ENCODE results near the gene COA7.
"Not testable (repeated sequence)": the region's sequence is repeated elsewhere in the genome, so short reads cannot be mapped to it uniquely, and the experiment has no call there.

COA7 gene

GRCh38 chr1:52702886-52703787 lies 5.0 kb upstream of the COA7 start:
- peak; percentile 95 for DNase-seq

DNA sequence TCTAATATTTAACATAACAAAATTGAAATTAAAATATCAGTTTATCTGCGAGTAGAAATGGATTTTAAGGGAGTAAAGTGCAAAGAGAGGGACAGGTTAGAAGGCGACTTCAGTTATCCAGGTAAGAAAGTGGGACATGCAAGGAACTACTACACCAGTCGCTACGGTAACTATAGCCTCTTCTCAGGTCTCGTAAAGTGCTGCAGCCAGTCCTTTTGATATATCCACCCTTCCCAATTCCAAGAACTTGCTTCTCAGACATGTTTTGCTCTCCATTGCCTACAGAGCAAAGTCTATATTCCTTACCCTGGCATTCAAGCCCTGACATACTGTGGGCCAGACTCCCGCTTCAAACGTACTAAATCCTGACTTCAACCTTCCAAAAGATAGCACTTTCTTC lies 2.5 kb downstream of the COA7 start:
- no peak for DNase-seq

DNA sequence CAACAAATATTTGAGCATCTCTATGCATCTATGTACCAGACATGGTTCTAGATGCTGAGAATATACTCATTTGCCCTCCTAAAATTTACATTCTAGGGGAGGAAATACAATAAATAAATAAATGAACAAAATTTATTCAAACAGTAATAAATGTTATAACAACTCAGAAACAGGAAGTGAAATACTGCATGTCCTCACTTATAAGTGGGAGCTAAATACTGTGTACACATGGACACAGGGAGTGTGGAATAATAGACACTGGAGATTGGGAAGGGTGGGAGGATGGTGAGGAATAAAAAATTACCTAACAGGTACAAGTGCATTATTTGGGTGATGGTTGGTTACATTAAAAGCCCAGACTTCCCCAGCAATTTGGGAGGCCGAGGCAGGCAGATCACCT lies 4.3 kb downstream of the COA7 start:
- DNase-seq, result no peak

DNA sequence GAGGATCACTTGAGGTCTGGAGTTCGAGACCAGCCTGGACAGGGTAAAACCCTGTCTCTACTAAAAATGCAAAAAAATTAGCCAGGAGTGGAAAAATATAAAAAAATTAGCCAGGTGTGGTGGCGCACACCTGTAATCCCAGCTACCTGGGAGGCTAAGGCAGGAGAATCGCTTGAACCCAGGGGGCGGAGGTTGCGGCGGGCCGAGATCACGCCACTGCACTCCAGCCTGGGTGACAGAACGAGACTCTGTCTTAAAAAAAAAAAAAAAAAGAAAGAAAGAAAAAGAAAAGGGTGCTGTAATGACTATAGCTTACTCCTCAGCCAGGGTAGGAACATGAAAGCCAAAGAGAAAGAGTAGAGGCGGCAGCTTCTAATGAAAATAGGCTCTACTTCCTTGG lies 4.8 kb downstream of the COA7 start:
- DNase-seq, result not testable (repeated sequence)

GRCh38 chr1:52692697-52693096 lies 5.5 kb downstream of the COA7 start:
- DNase-seq, result no peak

GRCh38 chr1:52691821-52692220 lies 6.3 kb downstream of the COA7 start:
- DNase-seq, result peak in 1 of 2 donors; percentile 17

DNA sequence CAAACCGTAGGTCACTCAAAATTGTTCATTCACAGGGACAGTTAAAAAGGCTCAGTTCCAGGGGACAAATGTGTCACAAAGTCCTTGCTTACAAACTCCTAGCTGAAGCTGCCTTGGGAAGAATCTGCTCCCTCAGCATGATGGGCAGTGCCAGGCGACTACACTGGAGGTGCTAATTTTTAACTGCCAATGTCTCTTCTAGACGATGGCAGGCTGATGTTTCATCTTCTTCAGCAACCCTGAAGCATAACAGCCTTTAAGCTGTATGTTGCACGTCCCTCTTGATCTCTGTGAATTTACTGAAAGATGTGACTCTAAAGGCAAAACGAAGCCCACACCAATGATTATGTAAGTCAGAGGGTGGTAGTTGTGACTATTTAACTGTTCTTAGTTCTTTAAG lies 11.3 kb downstream of the COA7 start:
- DNase-seq, result no peak

DNA sequence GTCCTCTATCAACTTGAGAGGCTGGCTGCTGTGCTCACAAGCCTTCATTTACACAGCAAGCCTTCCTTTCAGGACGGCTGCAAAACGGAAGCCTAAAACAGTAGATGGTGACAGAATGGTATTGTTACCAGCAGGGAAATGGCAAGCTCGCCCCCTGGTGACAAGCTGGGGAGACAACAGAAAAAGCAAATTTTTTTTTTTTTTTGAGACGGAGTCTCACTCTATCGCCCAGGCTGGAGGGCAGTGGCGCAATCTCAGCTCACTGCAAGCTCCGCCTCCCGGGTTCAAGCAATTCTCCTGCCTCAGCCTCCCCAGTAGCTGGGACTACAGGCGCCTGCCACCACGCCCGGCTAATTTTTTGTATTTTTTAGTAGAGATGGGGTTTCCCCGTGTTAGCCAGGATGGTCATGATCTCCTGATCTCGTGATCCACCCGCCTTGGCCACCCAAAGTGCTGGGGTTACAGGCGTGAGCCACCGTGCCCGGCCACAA lies 11.8 kb downstream of the COA7 start:
- DNase-seq, result peak; percentile 75 to 83

DNA sequence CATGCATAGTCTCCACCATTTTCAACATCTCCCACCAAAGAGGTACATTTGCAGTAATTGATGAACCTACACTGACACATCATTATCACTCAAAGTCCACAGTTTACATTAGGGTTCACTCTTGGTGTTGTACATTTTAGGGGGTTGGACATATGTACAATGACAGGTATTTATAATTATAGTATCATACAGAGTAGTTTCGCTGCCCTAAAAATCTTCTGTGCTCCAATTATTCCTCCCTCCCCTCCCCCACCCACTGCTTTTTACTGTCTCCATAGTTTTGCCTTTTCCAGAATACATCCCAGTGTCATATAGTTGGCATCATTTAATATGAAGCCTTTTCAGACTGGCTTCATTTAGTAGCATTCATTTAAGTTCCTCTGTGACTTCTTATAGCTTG lies 13.6 kb downstream of the COA7 start:
- no peak for DNase-seq

DNA sequence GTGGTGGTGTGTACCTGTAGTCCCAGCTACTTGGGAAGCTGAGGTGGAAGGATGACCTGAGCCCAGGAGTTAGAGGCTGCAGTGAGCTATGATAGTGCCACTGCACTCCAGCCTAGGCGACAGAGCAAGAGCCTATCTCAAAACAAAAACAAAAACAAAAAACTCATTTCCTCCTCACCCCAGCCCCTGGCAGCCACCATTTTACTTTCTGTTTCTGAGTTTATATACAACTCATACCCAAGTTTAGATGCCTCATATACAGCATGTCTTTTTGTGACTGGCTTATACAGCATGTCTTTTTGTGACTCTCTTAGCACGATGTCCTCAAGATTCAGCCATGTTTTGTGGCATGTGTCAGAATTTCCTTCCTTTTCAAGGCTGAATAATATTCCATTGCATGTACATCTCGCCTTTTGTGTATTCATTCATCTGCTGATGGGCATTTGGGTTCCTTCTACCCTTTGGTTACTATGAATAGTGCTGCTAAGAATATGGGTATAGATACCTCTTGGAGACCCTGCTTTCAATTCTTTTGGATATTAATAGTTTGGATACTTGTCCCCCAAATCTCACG lies 14.7 kb downstream of the COA7 start:
- DNase-seq, result no peak

- no peak for DNase-seq
Observed at GRCh38 chr1:52681136-52681535, 17.0 kb downstream of the COA7 start.

- no peak for DNase-seq
Observed at GRCh38 chr1:52680353-52680752, 17.8 kb downstream of the COA7 start.

DNA sequence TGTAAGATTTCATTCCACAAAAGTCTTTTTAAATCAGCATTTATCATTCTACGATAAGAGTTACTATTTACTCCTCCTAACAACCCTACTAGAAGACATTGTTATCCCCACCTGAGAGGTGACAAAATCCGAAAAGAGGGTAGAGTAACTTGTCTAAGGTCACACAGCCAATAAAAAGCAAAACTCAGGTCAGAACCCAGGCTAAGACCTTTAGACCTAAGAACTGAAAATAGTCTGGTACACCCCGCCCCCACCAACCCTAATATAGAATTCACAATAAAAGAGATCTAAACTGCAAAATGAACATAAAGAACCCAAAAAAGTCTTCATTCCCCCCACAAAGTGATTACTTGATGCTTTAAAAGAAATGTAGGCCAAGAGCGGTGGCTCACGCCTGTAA lies 18.6 kb downstream of the COA7 start:
- no peak for DNase-seq

DNA sequence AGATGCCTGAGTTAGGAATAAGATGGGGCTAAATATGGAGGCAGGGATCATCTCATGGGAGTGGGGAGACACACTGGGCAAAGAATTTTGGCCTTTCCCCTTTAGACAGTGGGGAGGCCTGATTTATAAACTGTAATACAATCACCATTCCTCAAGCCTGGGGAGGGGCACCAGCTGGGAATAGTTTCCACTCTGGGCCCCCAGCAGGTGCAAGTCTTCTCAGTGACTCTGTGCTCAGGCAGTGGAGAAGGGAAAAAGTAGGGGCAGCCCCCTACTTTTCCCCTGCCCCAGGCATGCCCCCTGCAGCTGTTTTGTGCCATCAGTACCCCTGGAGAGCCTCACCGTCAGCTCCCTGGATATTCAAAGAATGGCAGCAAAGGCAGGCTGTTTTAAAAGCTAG lies 19.1 kb downstream of the COA7 start:
- no peak for DNase-seq

DNA sequence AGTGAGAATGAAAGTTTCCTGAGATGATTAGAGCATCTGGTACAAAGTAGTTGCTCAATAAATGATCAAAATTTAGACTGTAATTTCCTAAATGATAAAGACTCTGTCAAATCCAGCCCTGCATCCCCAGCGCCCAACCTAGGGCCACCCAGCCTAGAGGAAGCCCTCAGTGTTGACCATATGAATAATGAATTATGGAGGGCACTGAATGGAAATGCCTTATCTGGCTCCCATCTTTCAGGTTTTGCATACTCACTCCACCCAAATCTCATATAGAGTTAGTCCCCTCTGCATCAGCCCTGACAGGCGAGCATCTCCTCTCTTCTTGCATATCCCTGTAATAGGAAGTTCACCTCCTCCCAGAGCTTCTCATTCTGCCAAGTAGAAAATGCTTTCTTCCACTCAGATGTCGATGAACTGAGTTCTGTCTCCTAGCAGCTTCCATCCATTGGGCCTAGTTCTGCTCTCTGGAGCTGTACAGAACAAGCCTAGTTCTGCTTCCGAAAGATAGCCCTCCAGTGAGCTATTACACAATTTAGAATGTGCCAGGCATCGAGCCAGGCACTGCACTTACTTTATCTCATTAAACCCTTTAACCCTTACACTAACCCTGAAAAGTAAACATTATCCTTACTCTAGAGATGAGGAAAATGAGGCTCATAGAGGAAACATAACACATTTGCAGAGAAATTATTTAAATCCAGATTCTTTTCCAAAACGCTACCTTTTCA lies 20.9 kb downstream of the COA7 start:
- no peak for DNase-seq

DNA sequence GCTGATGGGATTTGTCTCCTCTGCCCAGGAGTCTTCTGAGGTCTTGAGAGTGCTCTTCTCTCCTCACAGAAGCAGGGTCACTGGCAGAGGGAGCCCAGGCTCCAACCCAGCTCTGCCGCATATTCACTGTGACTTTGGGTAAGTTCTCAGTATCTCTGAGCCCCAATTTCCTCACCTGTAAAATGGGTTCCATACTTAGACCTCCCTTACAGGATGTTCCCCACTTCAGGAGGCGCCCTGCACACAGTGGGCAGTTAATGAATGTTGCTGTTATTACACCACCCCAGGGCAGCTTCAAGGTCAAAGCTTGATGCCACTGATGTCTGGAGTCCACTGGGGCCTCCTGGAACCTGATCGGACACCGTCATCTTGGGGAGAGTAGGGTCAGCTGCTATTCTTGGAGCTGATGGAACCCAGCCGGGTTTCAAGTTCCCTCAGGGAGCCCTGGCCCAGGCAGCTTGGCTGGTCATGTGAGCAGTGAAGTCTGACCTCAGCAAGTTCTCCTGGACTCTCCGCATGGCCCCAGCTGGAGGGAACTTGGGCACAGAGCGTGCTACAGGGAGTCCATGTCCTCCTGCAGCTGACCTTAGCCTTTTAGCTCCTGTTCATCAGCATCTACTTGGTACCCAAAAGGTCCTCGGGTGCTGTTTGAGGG lies 21.8 kb downstream of the COA7 start:
- DNase-seq, result peak; percentile 26 to 60

- no peak for DNase-seq
Observed at GRCh38 chr1:52674497-52675384, 23.4 kb downstream of the COA7 start.

- no peak for DNase-seq
Observed at GRCh38 chr1:52673513-52673912, 24.6 kb downstream of the COA7 start.

GRCh38 chr1:52672946-52673345 lies 25.2 kb downstream of the COA7 start:
- DNase-seq, result no peak

GRCh38 chr1:52670604-52671003 lies 27.5 kb downstream of the COA7 start:
- DNase-seq, result no peak

DNA sequence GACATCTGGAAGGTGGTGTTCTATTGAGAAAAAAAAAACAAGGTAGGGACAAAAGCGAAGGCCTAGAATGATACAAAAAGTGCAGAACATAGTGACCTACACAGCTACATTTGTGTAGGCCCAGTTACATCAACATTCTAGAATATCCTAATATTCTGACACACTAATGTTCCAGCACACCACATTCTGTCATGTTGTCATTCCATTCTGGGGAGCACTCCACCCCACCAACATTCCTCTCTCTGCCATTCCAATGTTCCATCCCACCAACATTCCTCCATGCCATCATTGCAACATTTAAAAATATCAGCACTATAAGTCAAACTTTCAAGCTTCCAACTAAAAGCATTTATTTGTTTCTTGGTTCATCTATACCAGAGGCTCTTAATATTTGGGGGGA lies 28.5 kb downstream of the COA7 start:
- no peak for DNase-seq

DNA sequence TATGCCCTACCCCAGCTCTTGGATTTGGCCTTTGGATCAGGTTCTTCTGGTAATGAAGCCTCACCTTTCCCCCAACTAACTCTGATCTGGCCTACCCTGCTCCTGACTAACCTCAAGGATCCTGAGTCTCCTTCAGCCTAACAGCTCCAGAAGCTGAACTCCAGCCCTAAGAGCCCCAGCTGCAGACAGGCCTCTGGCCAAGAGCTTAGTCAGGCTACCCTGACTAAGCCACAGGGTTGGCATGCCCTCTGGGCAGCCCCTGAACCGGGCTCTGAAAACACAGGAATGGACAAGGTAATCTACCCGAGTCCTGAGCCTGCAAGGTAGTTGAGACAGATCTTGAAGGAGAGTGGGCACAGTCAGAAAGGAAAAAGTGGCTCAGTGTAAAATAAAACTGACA lies 29.4 kb downstream of the COA7 start:
- DNase-seq, result no peak

Measured in inflammatory macrophage (primary cell).